HL-60/S4 (cell line): ENCODE measurements around the gene SNCA.

ENCODE experiments used
- in situ Hi-C: fragments of 300-500 bp; cut with MboI; formaldehyde crosslinking; loops from 2 replicates; pipeline ENCODE4 v1.14.3; 2022; ENCODE audit warnings: low sequenced_read_pairs

The SNCA gene

DNA sequence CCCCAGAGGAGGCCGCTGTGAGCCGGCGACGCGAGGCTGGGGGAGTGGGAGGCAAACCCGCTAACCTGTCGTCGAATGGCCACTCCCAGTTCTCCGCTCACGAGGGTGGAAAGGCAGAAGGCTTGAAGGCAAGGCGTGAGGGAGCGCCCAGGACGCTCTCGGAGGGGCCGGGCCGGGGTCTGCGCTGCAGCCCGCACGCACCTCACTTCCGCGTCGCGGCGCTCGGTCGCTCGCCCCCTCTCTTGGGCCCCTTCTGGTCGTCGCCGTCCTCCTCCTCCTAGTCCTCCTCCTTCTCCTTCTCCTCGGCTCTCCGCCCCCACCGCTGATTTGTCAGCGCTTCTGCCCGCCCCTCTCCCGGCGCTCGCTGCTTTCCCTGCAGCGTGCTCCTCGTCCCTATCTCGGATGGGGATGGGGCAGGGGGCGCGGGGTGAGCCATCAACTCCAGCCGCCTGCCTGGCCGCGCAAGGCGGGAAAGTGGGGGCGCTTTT is at the start of gene SNCA:
SNCA (minus strand) TSS at position 265 of the 488 bp plus-strand sequence. CDS start 1,494 bp downstream, outside the sequence.
- in situ Hi-C loops = no loop called here

GRCh38 chr4:89879215-89879614 is 42.3 kb upstream of the SNCA start:
- in situ Hi-C loops = no loop called here

DNA sequence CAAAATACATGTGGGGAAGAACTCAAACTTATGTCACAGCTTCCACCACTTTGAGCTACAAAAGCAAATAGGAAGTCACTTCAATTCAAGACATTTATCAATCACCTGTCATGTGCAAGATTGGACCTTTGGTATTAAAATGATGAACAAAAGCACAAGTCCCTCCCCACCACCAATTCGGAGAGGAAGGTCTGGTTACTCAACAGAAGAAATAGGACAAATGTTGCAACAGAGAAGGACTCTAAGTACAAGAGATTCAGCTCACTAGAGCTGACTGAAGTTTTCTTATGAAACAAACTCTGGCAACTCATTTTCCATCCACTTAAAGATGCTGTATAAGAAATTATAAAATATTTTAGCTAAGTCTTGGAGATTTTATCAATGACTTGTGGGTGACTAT is 41.6 kb upstream of the SNCA start:
- in situ Hi-C loops = no loop called here

- in situ Hi-C loops = no loop called here
These were observed 39.6 kb upstream of the SNCA start for GRCh38 chr4:89876548-89876947.

GRCh38 chr4:89871211-89871610 is 34.2 kb upstream of the SNCA start:
- in situ Hi-C loops = no loop called here

DNA sequence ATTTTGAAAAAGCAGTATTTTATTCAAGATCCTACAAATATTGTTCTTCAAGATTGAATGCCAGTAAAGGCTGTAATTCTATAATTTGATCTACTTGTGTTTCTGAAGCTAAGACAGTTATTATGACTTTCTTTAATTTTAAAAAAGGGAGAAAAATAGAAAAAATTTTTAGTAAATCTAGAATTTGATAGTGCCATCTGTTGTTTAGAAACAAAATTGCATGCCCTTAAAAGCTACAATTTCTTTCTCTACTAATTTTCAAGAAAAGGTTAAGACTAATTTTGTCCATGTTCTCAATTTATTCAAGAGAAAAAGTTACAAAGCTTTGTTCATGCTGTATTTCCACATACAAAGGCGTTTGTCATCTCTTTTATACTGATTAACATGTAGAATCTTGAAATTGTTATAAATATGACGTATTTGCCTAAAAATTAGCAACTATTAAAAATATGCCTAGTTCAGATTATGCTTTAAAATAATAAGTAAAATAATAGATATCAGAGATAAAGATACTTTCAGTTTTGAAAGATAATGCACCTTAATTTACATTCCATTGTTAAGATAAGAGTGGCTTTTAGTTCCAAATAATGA is 32.1 kb upstream of the SNCA start:
- in situ Hi-C loops = no loop called here

GRCh38 chr4:89868276-89868675 is 31.3 kb upstream of the SNCA start:
- in situ Hi-C loops = no loop called here

DNA sequence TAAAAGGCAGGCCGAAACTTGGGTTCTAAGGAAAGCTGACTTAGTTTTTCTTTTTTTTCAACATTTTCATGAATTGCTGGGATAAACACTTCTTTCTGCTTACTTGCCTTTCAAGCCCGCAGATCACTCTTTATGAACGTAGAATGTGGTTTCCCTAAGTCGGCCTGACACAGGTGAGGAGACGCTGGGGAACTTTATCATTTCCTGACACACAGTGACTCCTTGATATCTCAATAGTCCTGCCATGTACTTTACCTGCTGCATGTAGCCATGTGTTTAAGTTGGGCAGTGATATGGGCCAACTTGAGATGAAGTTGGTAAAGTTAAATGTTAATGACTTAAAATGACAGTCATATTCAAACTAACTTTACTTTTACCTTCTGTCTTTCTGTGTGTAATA is 26.6 kb upstream of the SNCA start:
- in situ Hi-C loops = no loop called here

- in situ Hi-C loops = no loop called here
These were observed 24.0 kb upstream of the SNCA start for GRCh38 chr4:89860971-89861370.

DNA sequence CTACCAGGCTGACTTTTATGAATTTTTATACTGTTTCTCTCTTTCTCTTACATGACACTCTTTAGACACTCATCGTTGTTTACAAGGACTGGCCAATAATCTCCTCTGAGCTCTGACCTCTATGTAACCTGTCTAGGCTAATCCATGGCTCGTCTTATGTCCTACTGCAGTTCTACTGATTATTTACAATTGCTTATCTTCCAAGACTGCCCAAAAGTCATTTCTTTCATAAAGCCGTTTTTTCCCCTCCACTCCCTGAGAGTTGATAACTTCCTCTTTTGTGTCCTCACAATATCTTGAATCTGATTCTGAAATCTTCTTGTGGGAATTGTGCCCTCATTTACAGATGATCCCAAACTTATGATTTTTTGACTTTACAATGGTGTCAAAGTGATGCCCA is 18.3 kb upstream of the SNCA start:
- in situ Hi-C loops = no loop called here

DNA sequence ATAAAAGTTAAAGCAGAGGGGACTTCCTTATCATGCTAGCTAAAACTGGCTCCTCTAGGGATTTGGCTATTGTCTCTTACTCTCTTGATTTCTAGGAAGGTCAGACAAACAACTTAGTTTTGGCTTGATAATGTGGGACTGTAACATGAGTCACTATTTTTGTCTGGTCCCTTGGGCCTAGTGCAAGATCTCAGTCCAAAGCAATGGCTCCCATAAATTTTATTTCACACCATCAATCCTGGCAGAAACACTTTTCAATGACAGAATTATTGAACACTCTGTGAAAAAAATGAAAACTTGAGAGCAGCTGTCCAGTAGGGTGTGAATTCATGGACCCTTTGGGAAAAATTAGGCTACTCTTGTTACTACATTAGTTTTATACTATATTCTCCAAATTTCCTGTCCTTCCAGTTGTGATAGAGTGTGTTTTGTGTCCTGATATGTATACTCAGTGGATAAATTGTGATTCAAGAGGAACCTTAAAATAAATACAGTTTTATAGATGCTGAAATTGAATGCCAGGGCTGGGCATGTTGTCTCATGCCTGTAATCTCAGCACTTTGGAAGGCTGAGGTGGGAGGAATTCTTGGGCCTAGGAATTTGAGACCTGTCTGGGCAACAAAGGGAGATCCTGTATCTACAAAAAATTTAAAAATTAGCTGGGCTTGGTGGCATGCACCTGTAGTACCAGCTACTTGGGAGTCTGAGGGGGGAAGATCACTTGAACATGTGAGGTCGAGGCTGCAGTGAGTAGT is 10.8 kb upstream of the SNCA start:
- in situ Hi-C loops = no loop called here

- in situ Hi-C loops = no loop called here
These were observed 2.6 kb upstream of the SNCA start for GRCh38 chr4:89839558-89839957.

GRCh38 chr4:89837993-89838390 is 1.0 kb upstream of the SNCA start:
- in situ Hi-C loops = no loop called here

DNA sequence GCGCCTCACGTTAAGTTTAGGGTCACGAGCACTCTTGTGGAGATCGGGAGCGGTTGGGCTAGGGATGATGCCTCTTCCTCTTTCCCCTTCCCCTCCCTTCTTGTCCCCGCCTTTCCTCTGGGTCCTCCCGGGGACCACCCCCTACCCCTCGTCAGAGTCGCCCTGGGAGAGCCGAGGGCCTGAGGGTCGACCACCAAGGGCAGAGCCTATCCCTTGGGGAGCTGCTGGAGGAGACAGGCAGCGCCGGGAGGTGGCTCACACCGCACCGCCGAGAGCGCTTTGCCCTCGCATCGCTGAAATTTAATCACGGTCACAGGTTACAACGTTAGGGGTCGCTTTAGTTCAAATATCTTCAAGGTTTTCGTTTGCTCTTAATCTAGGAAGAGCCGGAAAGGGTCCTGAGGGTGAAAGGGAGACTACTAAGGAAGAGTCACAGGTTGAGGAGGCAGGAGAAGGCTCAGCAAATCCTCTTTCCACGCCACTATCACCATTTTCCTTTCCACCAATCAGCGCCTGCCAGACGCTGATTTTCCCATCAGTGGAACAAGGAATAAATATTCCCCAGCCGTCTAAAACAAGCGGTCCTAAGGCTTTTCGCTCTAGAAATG is 528 bp upstream of the SNCA start:
- in situ Hi-C loops = no loop called here

DNA sequence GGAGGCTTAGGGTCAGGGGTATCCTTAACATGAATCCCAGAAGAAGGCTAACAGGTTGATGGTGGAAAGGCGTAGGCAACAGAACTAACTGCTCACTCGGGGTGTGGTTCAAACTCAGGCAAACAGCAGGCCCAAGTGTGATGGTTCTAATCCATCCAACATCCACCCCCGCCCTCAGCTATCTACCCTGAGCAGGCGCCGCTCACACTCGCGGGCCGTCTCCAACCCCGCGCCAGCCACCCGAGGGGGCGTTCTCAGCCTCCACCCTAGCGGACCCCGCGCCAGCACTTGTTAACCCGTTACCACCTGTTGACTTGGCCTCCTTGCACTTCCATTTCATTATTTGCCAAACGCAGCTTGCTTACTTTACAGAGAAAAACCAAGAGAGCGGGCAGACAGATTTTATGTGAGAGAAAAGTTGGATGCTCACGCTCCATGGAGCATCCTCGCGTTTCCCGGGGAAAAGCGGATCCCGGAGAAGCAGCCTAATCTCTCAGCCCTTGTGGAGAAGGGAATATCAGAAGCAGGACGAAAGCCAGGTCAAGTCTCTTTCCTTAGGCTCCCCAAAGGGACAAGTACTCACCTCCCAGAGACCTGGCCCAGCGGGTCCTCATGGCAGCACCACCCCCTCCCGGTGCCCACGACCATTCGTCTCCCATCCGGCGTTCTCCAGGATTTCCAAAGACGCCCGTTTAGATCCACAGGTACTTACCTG is 773 bp downstream of the SNCA start:
- in situ Hi-C loops = no loop called here

- in situ Hi-C loops = no loop called here
These were observed 1.5 kb downstream of the SNCA start for GRCh38 chr4:89835413-89835812.

DNA sequence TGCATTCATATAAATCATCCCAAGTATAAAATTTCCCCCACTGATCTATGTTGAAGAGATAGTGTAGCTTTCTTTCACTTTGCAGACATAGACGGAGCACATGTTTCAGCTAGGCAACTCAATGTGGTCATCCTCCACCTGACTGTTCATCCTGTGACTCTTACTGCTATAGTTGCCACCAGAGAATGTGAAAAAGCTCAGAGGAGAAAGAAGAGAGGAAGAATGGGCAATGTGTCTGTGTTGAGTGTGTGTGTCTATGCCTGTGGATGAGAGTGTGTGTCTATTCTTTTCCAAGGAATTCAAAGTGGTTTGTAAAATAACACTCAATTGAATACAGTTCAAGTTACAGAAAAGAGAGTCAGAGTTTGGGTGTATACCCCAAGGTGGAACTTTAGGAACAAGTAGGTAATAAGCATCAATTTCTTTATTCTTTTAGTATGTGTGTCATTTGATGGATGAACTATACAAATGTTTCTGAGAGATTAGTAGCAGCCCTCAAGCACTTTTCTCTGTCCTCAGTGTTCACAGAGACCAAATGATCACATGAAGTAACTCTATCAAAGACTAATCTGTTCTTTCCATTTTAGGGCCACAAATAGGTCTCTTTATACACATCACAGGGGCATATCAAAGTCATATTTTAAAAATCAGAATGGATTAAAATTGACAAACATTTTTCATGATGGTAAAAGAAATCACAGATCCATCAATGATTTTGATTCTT is 2.3 kb downstream of the SNCA start:
- in situ Hi-C loops = no loop called here

DNA sequence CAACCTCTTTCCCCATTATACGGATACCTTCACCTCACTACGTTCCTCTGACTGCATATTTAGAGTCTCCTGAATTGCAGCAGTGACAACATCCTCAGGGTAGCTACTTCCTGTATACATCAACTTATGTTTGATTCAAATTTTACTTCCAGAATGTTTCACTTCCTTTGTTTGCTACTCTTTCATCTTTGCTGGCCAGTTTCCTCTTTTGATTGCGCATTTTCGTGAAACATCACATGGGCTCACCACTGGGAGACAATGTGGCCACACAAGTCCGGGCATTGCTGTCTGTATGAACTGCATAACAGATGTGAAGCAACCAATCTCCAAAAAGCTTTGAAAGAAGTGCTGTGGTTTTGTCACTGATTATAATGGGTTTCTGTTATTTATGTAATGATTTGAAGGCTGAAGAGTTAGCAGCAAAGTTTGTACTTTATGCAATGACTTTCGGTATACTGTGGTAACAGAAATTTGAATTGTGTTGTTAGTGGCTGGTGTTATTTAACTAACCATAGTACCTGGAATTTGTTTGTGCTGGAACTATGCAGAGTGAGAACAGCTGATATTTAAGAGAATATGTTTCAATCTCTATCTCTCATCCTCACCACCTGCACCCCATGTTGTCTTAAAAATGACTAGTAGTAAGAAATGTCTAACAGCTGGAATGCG is 7.4 kb downstream of the SNCA start:
- in situ Hi-C loops = no loop called here

- in situ Hi-C loops = no loop called here
These were observed 13.5 kb downstream of the SNCA start for GRCh38 chr4:89823416-89823815.

- in situ Hi-C loops = no loop called here
These were observed 15.3 kb downstream of the SNCA start for GRCh38 chr4:89821612-89822011.
